C4-2B (cell line): ENCODE measurements around the gene SEZ6L.

Experiments used
- H3K27ac ChIP-seq: fragments of 450-650 bp; 2 replicates; pipeline ENCODE4 v1.5.1; 2017
- CTCF ChIP-seq: fragments of 450-650 bp; conservative IDR thresholded peaks from 2 replicates; pipeline ENCODE4 v1.5.1; 2017; ENCODE audit warnings: mild to moderate bottlenecking
- ZFX ChIP-seq: fragments of 450-650 bp; IDR thresholded peaks from 2 replicates; pipeline ENCODE4 v1.6.1; 2017

The SEZ6L gene

DNA sequence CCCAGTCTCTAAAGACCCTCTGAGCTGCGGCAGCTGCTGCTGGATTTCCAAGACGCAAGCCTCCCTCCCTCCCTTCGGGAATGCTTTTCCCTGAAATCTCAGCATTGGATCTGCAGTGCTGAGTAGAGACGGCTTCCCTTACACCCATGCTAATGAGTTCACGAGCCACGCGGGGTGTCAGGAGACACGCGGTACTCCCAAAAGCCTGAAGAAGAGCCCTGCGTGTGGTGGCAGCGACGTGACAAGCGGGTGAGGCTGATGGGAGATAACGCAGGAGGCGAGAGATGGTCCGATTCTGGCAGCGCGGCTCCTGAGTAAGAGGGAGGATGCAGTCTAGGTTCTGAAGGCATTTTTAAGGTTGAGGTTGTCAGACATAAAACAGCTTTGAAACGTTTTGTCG is 185.4 kb downstream of the SEZ6L start:
- TF ChIP-seq CTCF (no peak), ZFX (no peak)
- no peak overlapping the region for H3K27ac ChIP-seq

DNA sequence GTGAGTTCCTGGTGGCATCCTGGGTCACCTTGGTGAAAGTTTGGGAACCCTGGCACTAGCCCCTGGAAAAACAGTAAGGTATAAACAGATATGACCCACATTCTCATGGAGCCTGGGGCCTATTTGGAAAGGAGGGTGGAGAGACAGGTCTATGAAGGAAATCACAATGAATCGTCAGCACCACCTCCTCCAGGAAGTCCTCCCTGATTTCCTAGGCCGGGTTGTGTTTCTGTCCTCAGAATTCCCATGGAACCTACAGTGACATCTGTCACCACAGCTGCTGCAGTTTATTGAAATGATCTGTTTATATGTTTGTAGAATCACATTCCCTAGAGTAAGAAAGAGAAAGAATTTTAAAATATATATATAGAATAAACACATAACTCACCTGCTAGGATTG is 188.0 kb downstream of the SEZ6L start:
- H3K27ac ChIP-seq, result no peak overlapping the region
- TF ChIP-seq CTCF (no peak), ZFX (no peak)

- TF ChIP-seq CTCF (no peak), ZFX (no peak)
- no peak overlapping the region for H3K27ac ChIP-seq
Measured at GRCh38 chr22:26357813-26358212, 188.6 kb downstream of the SEZ6L start.

GRCh38 chr22:26359156-26359555 is 189.9 kb downstream of the SEZ6L start:
- H3K27ac ChIP-seq, result no peak overlapping the region
- TF ChIP-seq CTCF (no peak), ZFX (no peak)

DNA sequence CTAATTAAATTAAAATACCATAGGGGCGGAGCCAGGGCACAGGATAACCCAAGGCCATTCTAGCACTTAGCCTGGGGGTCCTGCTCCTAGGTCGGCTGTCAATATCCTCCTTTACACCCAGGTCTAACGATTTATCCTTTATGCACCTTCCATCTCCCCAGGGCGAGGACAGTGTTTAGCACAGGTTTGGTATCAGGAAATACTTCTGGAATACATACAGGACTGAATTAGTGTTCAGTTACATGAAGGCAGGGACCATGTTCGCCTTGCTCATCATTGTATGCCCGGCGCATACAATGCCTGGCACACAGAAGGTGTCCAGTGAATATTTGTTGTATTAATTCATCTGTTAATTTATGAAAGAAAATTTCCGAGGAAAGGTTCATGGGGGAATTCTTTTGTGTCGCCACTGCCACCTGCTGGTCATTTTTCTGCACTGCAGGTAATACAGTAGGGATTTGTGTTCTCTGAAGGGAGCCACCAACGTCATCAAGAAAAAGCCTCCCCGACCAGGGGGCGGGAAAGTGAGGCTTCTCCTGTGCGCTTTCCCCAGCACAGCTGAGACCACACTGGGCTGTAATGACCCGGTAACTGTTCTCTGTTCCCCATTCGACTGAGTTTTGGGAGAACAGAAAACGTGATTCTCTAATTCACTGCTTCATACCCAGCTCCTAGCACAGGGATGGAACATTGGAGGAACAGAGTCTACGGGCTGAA is 191.1 kb downstream of the SEZ6L start:
- TF ChIP-seq ZFX (no peak), CTCF (peak; percentile 96)
- H3K27ac ChIP-seq, result no peak overlapping the region

- TF ChIP-seq CTCF (no peak), ZFX (no peak)
- H3K27ac ChIP-seq, result no peak overlapping the region
Measured at GRCh38 chr22:26362471-26362870, 193.2 kb downstream of the SEZ6L start.

- H3K27ac ChIP-seq, result no peak overlapping the region
Measured at GRCh38 chr22:26364066-26365015, 195.1 kb downstream of the SEZ6L start.

More at GRCh38 chr22:26364066-26365015, 195.1 kb downstream of the SEZ6L start:
- TF ChIP-seq ZFX, result no peak
- peak; percentile 82 for TF ChIP-seq CTCF
